ENCODE results near the gene MAML3.

The MAML3 gene

DNA sequence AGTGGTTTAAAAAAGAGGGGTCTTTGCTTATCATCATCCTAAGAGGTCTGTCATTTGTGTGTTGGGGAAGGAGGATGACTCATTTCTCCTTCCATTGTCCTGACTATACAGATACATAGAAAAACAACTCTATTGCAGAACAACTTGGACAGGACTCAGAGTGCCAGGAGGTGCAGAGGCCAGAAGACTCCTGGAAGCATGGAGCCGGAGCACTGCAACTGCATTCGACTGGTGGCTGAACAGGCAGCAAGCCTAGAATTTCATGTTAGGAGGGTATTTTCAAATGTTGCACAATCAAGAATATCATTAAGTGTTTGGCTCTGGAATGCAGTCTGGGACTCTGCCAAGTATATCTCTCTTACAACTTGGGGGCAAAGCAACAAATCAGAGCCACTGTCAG is 35.0 kb upstream of the MAML3 start:
- TF ChIP-seq CEBPB (IDR thresholded peaks at IDR 0.05) (peak; percentile 89), TEAD4 (IDR thresholded peaks at IDR 0.05) (no peak), EGR1 (IDR thresholded peaks at IDR 0.05) (no peak)

DNA sequence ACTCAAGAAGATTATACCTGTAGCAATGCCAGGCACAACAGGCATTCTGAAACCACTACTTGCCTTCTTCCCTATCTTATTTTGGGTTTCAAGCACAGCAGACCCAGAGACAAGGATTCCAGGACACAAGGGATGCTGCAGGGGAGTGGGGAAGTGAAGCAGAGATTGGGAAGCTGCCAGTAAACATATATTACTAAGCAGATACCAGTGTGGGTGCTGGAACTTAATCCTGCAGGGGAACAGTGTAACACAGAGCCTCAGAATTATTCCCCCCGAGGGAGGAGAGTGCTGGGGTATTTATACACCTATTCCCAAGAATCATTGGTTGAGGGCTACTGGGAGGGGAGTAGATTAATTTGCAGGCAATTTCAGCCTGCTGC is 33.3 kb upstream of the MAML3 start:
- TF ChIP-seq ZBTB7A (IDR thresholded peaks at IDR 0.05; ENCODE audit: low read depth) = no peak
- no peak for TF ChIP-seq FOXM1 (IDR thresholded peaks at IDR 0.05; ENCODE audit: borderline replicate concordance, low read depth)
- TF ChIP-seq, protein P1, sequence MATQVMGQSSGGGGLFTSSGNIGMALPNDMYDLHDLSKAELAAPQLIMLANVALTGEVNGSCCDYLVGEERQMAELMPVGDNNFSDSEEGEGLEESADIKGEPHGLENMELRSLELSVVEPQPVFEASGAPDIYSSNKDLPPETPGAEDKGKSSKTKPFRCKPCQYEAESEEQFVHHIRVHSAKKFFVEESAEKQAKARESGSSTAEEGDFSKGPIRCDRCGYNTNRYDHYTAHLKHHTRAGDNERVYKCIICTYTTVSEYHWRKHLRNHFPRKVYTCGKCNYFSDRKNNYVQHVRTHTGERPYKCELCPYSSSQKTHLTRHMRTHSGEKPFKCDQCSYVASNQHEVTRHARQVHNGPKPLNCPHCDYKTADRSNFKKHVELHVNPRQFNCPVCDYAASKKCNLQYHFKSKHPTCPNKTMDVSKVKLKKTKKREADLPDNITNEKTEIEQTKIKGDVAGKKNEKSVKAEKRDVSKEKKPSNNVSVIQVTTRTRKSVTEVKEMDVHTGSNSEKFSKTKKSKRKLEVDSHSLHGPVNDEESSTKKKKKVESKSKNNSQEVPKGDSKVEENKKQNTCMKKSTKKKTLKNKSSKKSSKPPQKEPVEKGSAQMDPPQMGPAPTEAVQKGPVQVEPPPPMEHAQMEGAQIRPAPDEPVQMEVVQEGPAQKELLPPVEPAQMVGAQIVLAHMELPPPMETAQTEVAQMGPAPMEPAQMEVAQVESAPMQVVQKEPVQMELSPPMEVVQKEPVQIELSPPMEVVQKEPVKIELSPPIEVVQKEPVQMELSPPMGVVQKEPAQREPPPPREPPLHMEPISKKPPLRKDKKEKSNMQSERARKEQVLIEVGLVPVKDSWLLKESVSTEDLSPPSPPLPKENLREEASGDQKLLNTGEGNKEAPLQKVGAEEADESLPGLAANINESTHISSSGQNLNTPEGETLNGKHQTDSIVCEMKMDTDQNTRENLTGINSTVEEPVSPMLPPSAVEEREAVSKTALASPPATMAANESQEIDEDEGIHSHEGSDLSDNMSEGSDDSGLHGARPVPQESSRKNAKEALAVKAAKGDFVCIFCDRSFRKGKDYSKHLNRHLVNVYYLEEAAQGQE (IDR thresholded peaks at IDR 0.05; ENCODE audit: low read depth) = no peak
- TF ChIP-seq USF1 (IDR thresholded peaks at IDR 0.05) = no peak
- TF ChIP-seq TEAD4 (IDR thresholded peaks at IDR 0.05) = no peak
- TF ChIP-seq MAX (IDR thresholded peaks at IDR 0.05) = no peak
- TF ChIP-seq CREB1 (IDR thresholded peaks at IDR 0.05; ENCODE audit: low read depth) = no peak
- no peak for TF ChIP-seq CEBPB (IDR thresholded peaks at IDR 0.05)
- no peak for TF ChIP-seq TAF1 (IDR thresholded peaks at IDR 0.05; ENCODE audit: low read depth)
- no peak for TF ChIP-seq RAD21 (IDR thresholded peaks at IDR 0.05; ENCODE audit: low read depth)
- TF ChIP-seq TCF12 (IDR thresholded peaks at IDR 0.05; ENCODE audit: low read depth) = no peak
- TF ChIP-seq NFIC (IDR thresholded peaks at IDR 0.05) = no peak
- TF ChIP-seq EP300 (IDR thresholded peaks at IDR 0.05; ENCODE audit: borderline replicate concordance) = no peak
- TF ChIP-seq YY1 (IDR thresholded peaks at IDR 0.05; ENCODE audit: low read depth) = no peak
- TF ChIP-seq EGR1 (IDR thresholded peaks at IDR 0.05) = no peak

DNA sequence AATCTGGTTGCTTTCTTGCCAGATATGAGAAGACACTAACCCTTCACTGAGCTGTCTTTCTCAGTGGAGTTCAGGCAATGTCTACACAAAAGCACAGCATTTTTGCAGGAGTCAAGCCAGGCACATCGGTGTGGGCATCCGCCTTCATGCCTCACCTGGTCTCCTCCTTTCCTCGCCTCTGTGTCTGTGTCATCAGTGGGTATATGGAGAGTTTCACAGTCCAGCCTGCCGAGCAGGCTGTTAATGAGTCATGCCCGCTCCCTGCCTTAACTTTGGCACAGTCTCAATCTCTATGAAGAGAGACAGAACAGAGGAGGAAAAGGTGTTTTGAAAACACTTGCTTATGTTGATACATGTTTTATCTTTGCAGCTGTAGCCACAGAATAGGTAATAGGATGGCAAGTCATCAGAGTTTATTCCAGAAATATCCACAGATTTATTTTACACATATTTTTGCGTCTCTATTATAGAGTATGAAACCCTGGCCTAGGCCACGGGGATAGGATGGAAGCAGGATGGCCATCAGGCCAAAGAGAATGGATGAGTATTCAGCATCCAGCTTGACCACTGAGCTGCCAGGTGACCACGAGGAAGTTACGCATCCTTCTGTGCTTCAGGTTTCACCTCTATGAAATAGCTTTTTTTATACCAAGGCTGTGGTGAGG is 32.8 kb upstream of the MAML3 start:
- no peak for TF ChIP-seq EGR1 (IDR thresholded peaks at IDR 0.05)
- TF ChIP-seq YY1 (IDR thresholded peaks at IDR 0.05; ENCODE audit: low read depth) = no peak
- no peak for TF ChIP-seq CREB1 (IDR thresholded peaks at IDR 0.05; ENCODE audit: low read depth)
- no peak for TF ChIP-seq EP300 (IDR thresholded peaks at IDR 0.05; ENCODE audit: borderline replicate concordance)
- no peak for TF ChIP-seq TCF12 (IDR thresholded peaks at IDR 0.05; ENCODE audit: low read depth)
- no peak for TF ChIP-seq MAX (IDR thresholded peaks at IDR 0.05)
- TF ChIP-seq TAF1 (IDR thresholded peaks at IDR 0.05; ENCODE audit: low read depth) = no peak
- TF ChIP-seq ZBTB7A (IDR thresholded peaks at IDR 0.05; ENCODE audit: low read depth) = no peak
- TF ChIP-seq RAD21 (IDR thresholded peaks at IDR 0.05; ENCODE audit: low read depth) = no peak
- TF ChIP-seq USF1 (IDR thresholded peaks at IDR 0.05) = no peak
- TF ChIP-seq, protein P1 (IDR thresholded peaks at IDR 0.05; ENCODE audit: low read depth) = no peak
- TF ChIP-seq TEAD4 (IDR thresholded peaks at IDR 0.05) = no peak
- TF ChIP-seq CEBPB (IDR thresholded peaks at IDR 0.05) = no peak
- no peak for TF ChIP-seq NFIC (IDR thresholded peaks at IDR 0.05)
- no peak for TF ChIP-seq FOXM1 (IDR thresholded peaks at IDR 0.05; ENCODE audit: borderline replicate concordance, low read depth)

DNA sequence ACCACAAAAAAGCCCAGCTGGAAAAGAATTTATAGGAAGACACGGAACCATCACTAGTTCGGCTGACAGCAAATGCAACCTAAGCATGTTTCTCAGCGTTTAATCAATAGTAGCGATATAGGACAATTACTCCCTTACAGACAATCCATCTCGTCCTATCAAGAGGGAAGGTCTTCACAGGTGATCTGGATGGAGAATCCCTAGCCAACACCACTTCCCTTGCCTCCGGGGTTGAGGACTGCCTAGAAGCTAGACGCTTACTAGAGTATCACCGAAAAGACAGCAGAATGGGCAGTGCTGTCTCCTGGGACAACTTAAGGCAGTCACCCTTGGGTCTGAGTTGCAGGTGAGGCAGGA is 32.1 kb upstream of the MAML3 start:
- TF ChIP-seq USF1 (IDR thresholded peaks at IDR 0.05) (no peak), CEBPB (IDR thresholded peaks at IDR 0.05) (no peak), TCF12 (IDR thresholded peaks at IDR 0.05; ENCODE audit: low read depth) (no peak), NFIC (IDR thresholded peaks at IDR 0.05) (no peak), YY1 (IDR thresholded peaks at IDR 0.05; ENCODE audit: low read depth) (no peak), EP300 (IDR thresholded peaks at IDR 0.05; ENCODE audit: borderline replicate concordance) (no peak)

DNA sequence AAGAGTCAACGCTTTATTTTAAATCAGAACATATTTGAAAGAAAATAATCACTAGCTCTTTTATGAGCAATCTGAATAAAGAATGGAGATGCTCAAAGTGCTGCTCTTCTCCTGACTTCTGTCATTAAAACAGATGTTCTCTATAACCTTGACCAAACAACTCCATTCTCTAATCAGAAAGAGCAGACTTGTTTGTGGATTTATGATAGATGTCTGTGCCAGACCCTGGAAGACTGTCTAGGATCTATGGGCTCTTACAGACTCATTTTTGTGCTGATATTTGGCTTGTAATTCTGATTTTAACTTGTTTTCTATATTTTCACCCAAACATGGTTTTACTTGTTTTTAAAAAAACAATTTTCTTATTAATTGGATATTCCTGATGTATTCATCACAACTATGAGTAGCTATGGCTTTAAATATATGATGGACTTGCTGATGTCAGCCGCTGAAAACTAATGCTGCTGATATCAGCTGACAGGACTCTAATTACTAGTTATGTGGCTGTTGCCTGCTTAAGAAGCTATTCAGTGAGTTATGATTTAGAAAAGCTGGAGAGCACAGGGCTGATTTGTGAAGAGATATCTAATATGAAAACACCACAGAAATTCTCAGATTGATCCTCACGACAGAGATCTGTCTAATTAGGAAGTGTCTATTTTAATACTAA is 31.6 kb upstream of the MAML3 start:
- TF ChIP-seq TCF12 (IDR thresholded peaks at IDR 0.05; ENCODE audit: low read depth) = no peak
- no peak for TF ChIP-seq TAF1 (IDR thresholded peaks at IDR 0.05; ENCODE audit: low read depth)
- TF ChIP-seq EP300 (IDR thresholded peaks at IDR 0.05; ENCODE audit: borderline replicate concordance) = no peak
- no peak for TF ChIP-seq MAX (IDR thresholded peaks at IDR 0.05)
- TF ChIP-seq EGR1 (IDR thresholded peaks at IDR 0.05) = no peak
- TF ChIP-seq YY1 (IDR thresholded peaks at IDR 0.05; ENCODE audit: low read depth) = no peak
- no peak for TF ChIP-seq ZBTB7A (IDR thresholded peaks at IDR 0.05; ENCODE audit: low read depth)
- TF ChIP-seq CEBPB (IDR thresholded peaks at IDR 0.05) = no peak
- TF ChIP-seq TEAD4 (IDR thresholded peaks at IDR 0.05) = no peak
- TF ChIP-seq, protein P1 (IDR thresholded peaks at IDR 0.05; ENCODE audit: low read depth) = no peak
- TF ChIP-seq FOXM1 (IDR thresholded peaks at IDR 0.05; ENCODE audit: borderline replicate concordance, low read depth) = no peak
- TF ChIP-seq NFIC (IDR thresholded peaks at IDR 0.05) = no peak
- TF ChIP-seq USF1 (IDR thresholded peaks at IDR 0.05) = no peak
- TF ChIP-seq CREB1 (IDR thresholded peaks at IDR 0.05; ENCODE audit: low read depth) = no peak
- no peak for TF ChIP-seq RAD21 (IDR thresholded peaks at IDR 0.05; ENCODE audit: low read depth)

Data from Ishikawa (cell line).